Keratinocyte (primary cell): ENCODE data around the gene BPTF.

Experiments used
- CTCF ChIP-seq, 3 experiments: IDR thresholded peaks in 1 of 3; conservative IDR thresholded peaks in 1 of 3; optimal IDR thresholded peaks in 1 of 3; 2 replicates in 2 of 3; 3 replicates in 1 of 3; pipeline versions ENCODE3 to v1.5.1; 2011; ENCODE audit warnings: low read length in 3 of 3, mild to moderate bottlenecking in 3 of 3, moderate library complexity in 2 of 3, control low read depth in 1 of 3, inconsistent platforms in 1 of 3; ENCODE audit not compliant: insufficient read depth in 2 of 3; ENCODE audit errors: extremely low read depth in 1 of 3
- EZH2 ChIP-seq: IDR thresholded peaks from one replicate; pipeline ENCODE4 v1.6.1; 2012; ENCODE audit warnings: inconsistent platforms, mild to moderate bottlenecking, low read length, moderate library complexity

- TF ChIP-seq CTCF (optimal IDR thresholded peaks at IDR 0.05 in 1 of 3, IDR thresholded peaks at IDR 0.05 in 1 of 3, conservative IDR thresholded peaks at IDR 0.05 in 1 of 3; ENCODE audit: extremely low read depth in 1 of 3, insufficient read depth in 2 of 3, low read length in 3 of 3): no peak
- TF ChIP-seq EZH2: no peak
Observed at GRCh38 chr17:67784364-67785121, 40.8 kb upstream of the BPTF start.
